Activated CD8-positive, alpha-beta T cell treated with anti-CD3 and anti-CD28 coated beads, Interleukin-2, amount 10 ng/mL, durations not matched to agents 7 days and 5 days (primary cell): Measurements from ENCODE around the gene CXorf65. TPM values are rescaled to one million over a fixed set of nuclear protein-coding genes. Genes with fewer than 3 reads are reported as not detected.

Experiments used
- ATAC-seq: fragments of 150-1000 bp; cut with Tn5 transposase; one replicate; pipeline ENCODE4 v1.10.0; 2021; ENCODE audit warnings: moderate library complexity
- CTCF ChIA-PET: fragments of 350-600 bp; sonication (Branson Sonifier 250); formaldehyde crosslinking; loops from one replicate; lab custom pipeline; 2021; ENCODE audit warnings: antibody characterized with exemption; lab: Charles Lee
- POLR2A ChIA-PET: fragments of 350-600 bp; sonication (Branson Sonifier 250); formaldehyde crosslinking; loops from one replicate; lab custom pipeline; 2021; ENCODE audit warnings: antibody characterized with exemption; lab: Charles Lee
- DNase-seq: peaks from one replicate; pipeline ENCODE4 v3.0.0-alpha.2; 2020
- H3K27ac Mint-ChIP-seq: one replicate; pipeline ENCODE4 v1.8.0; 2021; ENCODE audit warnings: mild to moderate bottlenecking, mixed read lengths
- H3K27me3 Mint-ChIP-seq: one replicate; pipeline ENCODE4 v1.8.0; 2021; ENCODE audit warnings: low read depth, mixed read lengths
- H3K36me3 Mint-ChIP-seq: one replicate; pipeline ENCODE4 v1.8.0; 2021; ENCODE audit warnings: low read depth, mixed read lengths
- H3K4me1 Mint-ChIP-seq: one replicate; pipeline ENCODE4 v1.8.0; 2021; ENCODE audit warnings: low read depth, mixed read lengths
- H3K4me3 Mint-ChIP-seq: one replicate; pipeline ENCODE4 v1.8.0; 2021; ENCODE audit warnings: mild to moderate bottlenecking, mixed read lengths
- H3K9me3 Mint-ChIP-seq: one replicate; pipeline ENCODE4 v1.8.0; 2022; ENCODE audit warnings: mixed read lengths; ENCODE audit not compliant: insufficient read depth
- total RNA-seq, 2 experiments: library from RNA; stranded (reverse); gene quantifications; one replicate each; pipeline ENCODE4 v1.2.3, GENCODE V29; 2021

The CXorf65 gene
- total RNA-seq, 2 experiments from 2014 or later: 12.7 to 17.6 TPM

GRCh38 chrX:71105628-71106027 lies 912 bp downstream of the CXorf65 start:
- H3K9me3 Mint-ChIP-seq: no peaks in the 10 kb centered on the region
- H3K4me1 Mint-ChIP-seq: peaks cover 70% of the 10 kb centered on the region
- ChIA-PET CTCF (interaction anchor here (0.9 to 8.4 kb wide), 3 partner anchors 9 to 24 kb away, joined by 3 to 90 read pairs (median 5); partner anchors contain the start of gene FOXO4), POLR2A (interaction anchor here (3.0 kb wide), 1 partner anchor 13 kb away, joined by 31 read pairs; the partner anchor contains the start of gene MED12)
- H3K27me3 Mint-ChIP-seq: no peaks in the 10 kb centered on the region
- peak overlapping the region; percentile 91 for H3K27ac Mint-ChIP-seq
- ATAC-seq (no peak), DNase-seq (no peak)
- H3K36me3 Mint-ChIP-seq: peaks cover 64% of the 10 kb centered on the region
- peak overlapping the region; percentile 94 for H3K4me3 Mint-ChIP-seq

GRCh38 chrX:71103110-71103983 lies 3.2 kb downstream of the CXorf65 start:
- peaks cover 80% of the 10 kb centered on the region for H3K4me1 Mint-ChIP-seq
- peak; percentile 44 for ATAC-seq
- peak overlapping the region; percentile 84 for H3K4me3 Mint-ChIP-seq
- no peaks in the 10 kb centered on the region for H3K27me3 Mint-ChIP-seq
- ChIA-PET POLR2A (interaction anchor here (5.2 kb wide), 2 partner anchors 9 to 16 kb away, joined by 58 to 89 read pairs; partner anchors contain the start of genes IL2RG and MED12), CTCF (interaction anchor here (1.1 to 8.4 kb wide), 3 partner anchors 8 to 26 kb away, joined by 3 to 90 read pairs (median 40); partner anchors contain the start of gene MED12)
- H3K27ac Mint-ChIP-seq: peak overlapping the region; percentile 95
- H3K36me3 Mint-ChIP-seq: peaks cover 41% of the 10 kb centered on the region
- H3K9me3 Mint-ChIP-seq: no peaks in the 10 kb centered on the region
- DNase-seq: peak; percentile 72

GRCh38 chrX:71102292-71102691 lies 4.2 kb downstream of the CXorf65 start:
- peak overlapping the region; percentile 95 for H3K27ac Mint-ChIP-seq
- H3K27me3 Mint-ChIP-seq: no peaks in the 10 kb centered on the region
- DNase-seq: no peak
- peaks cover 30% of the 10 kb centered on the region for H3K36me3 Mint-ChIP-seq
- CTCF ChIA-PET: interaction anchor here (0.9 to 8.4 kb wide), 6 partner anchors 10 to 132 kb away, joined by 3 to 90 read pairs (median 16); partner anchors contain the start of genes IL2RG and MED12
- ATAC-seq: no peak
- peaks cover 77% of the 10 kb centered on the region for H3K4me1 Mint-ChIP-seq
- POLR2A ChIA-PET: interaction anchor here (0.7 to 5.2 kb wide), 3 partner anchors 10 to 27 kb away, joined by 3 to 89 read pairs (median 58); partner anchors contain the start of genes IL2RG and MED12
- H3K9me3 Mint-ChIP-seq: no peaks in the 10 kb centered on the region
- H3K4me3 Mint-ChIP-seq: no peak overlapping the region

GRCh38 chrX:71100581-71101505 lies 5.7 kb downstream of the CXorf65 start:
- DNase-seq (peak; percentile 40), ATAC-seq (no peak)
- CTCF ChIA-PET: interaction anchor here (1.2 to 8.4 kb wide), 6 partner anchors 9 to 82 kb away, joined by 3 to 90 read pairs (median 18); partner anchors contain the start of genes IL2RG and MED12
- Mint-ChIP-seq H3K4me3 (no peak overlapping the region), H3K36me3 (peaks cover 19% of the 10 kb centered on the region), H3K9me3 (no peaks in the 10 kb centered on the region), H3K4me1 (peaks cover 69% of the 10 kb centered on the region), H3K27ac (peak overlapping the region; percentile 57), H3K27me3 (no peaks in the 10 kb centered on the region)
- POLR2A ChIA-PET: interaction anchor here (0.8 to 5.2 kb wide), 3 partner anchors 11 to 28 kb away, joined by 3 to 89 read pairs (median 58); partner anchors contain the start of genes IL2RG and MED12

DNA sequence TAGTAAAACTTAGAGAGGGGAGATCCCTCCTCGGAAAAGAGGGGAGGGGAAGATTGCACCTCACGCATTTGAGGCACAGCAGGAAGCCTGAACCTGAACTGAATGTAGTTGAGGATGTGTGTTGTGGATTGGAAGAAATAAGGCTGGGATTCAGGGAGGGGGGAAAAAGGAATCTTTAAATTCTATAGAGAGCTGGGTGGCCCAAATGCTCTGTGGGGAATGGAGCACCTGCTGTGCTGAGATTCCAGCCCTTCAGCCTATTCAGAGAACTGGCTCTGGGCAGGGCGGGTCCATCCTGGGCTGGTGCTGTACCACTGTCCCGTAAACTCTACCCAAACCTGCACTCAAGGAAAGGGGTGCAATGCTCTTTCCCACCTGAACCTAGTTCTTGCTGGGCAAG lies 6.8 kb downstream of the CXorf65 start:
- CTCF ChIA-PET: interaction anchor here (0.8 to 8.4 kb wide), 8 partner anchors 10 to 129 kb away, joined by 3 to 90 read pairs (median 6); partner anchors contain the start of genes IL2RG and MED12
- H3K36me3 Mint-ChIP-seq: peaks cover 13% of the 10 kb centered on the region
- DNase-seq (no peak), ATAC-seq (no peak)
- POLR2A ChIA-PET: interaction anchor here (0.6 to 5.2 kb wide), 5 partner anchors 8 to 30 kb away, joined by 3 to 89 read pairs (median 5); partner anchors contain the start of genes IL2RG and MED12
- H3K9me3 Mint-ChIP-seq: no peaks in the 10 kb centered on the region
- H3K27ac Mint-ChIP-seq: no peak overlapping the region
- no peak overlapping the region for H3K4me3 Mint-ChIP-seq
- H3K27me3 Mint-ChIP-seq: no peaks in the 10 kb centered on the region
- peaks cover 68% of the 10 kb centered on the region for H3K4me1 Mint-ChIP-seq

- Mint-ChIP-seq H3K9me3 (no peaks in the 10 kb centered on the region), H3K27me3 (no peaks in the 10 kb centered on the region), H3K36me3 (peaks cover 7% of the 10 kb centered on the region), H3K4me3 (no peak overlapping the region), H3K4me1 (peaks cover 64% of the 10 kb centered on the region), H3K27ac (no peak overlapping the region)
- DNase-seq (no peak), ATAC-seq (no peak)
- POLR2A ChIA-PET: interaction anchor here (0.6 to 5.2 kb wide), 5 partner anchors 9 to 31 kb away, joined by 3 to 89 read pairs (median 5); partner anchors contain the start of genes IL2RG and MED12
- CTCF ChIA-PET: interaction anchor here (0.8 to 8.4 kb wide), 7 partner anchors 13 to 129 kb away, joined by 3 to 90 read pairs (median 5); partner anchors contain the start of genes IL2RG and MED12
Observed at GRCh38 chrX:71098951-71099506, 7.5 kb downstream of the CXorf65 start.

DNA sequence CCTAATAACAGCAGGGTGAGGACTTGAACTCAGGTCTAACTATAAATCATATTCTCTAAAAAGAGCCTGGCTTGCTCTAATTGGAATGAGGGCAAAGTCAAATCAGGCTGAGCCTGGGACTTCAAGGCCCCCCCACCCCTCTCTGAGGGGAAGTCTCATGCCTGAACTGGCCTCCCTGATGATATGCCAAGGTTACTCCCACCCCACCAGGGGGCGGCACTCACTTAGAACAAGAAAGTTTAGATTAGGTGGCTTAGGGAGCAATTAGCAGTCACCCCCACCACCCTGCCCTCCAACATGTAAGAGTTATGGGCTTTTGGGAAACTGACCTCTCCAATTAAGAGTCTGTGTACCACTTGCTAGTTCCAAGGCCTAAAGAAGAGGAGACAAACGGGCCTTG lies 8.2 kb downstream of the CXorf65 start:
- DNase-seq (peak; percentile 81), ATAC-seq (peak; percentile 45)
- POLR2A ChIA-PET: interaction anchor here (1.4 to 1.5 kb wide), 2 partner anchors 13 to 20 kb away, joined by 8 to 13 read pairs; partner anchors contain the start of genes IL2RG and MED12
- Mint-ChIP-seq H3K27ac (no peak overlapping the region), H3K36me3 (peaks cover 2% of the 10 kb centered on the region), H3K27me3 (no peaks in the 10 kb centered on the region), H3K4me3 (no peak overlapping the region), H3K4me1 (peaks cover 57% of the 10 kb centered on the region), H3K9me3 (no peaks in the 10 kb centered on the region)
- CTCF ChIA-PET: interaction anchor here (1.1 to 1.5 kb wide), 2 partner anchors 24 to 31 kb away, joined by 3 to 7 read pairs; no protein-coding TSS in a partner anchor

GRCh38 chrX:71096760-71097032 lies 9.8 kb downstream of the CXorf65 start:
- Mint-ChIP-seq H3K27me3 (no peaks in the 10 kb centered on the region), H3K4me3 (peak overlapping the region; percentile 87), H3K4me1 (peaks cover 44% of the 10 kb centered on the region), H3K36me3 (peaks cover 2% of the 10 kb centered on the region), H3K27ac (no peak overlapping the region), H3K9me3 (no peaks in the 10 kb centered on the region)
- POLR2A ChIA-PET: interaction anchor here (1.2 to 1.3 kb wide), 4 partner anchors 12 to 32 kb away, joined by 3 to 17 read pairs (median 5); partner anchors contain the start of genes IL2RG and MED12
- DNase-seq (no peak), ATAC-seq (no peak)
- CTCF ChIA-PET: interaction anchor here (0.6 to 1.8 kb wide), 4 partner anchors 11 to 82 kb away, joined by 3 to 10 read pairs (median 6); partner anchors contain the start of gene MED12

DNA sequence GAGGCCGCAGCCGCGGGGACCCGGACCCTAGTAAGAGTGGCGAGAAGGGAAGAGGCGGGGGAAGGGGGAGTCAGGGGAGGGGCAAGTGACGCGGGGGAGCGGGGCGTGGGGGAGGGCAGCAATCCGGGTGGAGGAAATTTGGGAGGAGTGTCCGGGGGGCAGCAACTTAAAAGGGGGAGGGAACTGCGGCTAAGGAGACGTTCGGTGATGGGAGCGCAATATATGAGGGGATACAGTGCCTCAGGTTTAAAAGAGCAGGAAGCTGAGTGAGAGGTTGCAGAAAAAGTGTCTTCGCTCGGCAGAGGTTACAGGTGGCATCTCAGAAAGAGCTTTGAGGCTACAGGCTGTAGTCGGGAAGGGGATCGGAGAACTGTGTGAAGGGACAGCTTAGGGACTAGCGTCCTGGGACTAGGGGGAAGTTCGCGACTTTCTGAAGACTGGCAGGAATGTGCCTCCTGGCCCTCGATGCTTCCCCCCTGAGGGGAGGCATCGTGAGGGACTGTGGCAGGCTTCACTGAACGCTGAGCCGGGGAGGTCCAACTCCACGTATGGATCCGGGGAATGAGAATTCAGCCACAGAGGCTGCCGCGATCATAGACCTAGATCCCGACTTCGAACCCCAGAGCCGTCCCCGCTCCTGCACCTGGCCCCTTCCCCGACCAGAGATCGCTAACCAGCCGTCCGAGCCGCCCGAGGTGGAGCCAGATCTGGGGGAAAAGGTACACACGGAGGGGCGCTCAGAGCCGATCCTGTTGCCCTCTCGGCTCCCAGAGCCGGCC lies 10.4 kb downstream of the CXorf65 start:
- Mint-ChIP-seq H3K27ac (peak overlapping the region; percentile 86), H3K36me3 (peaks cover 2% of the 10 kb centered on the region), H3K27me3 (no peaks in the 10 kb centered on the region), H3K4me1 (peaks cover 39% of the 10 kb centered on the region), H3K9me3 (no peaks in the 10 kb centered on the region), H3K4me3 (peak overlapping the region; percentile 87)
- ATAC-seq: peak; percentile 63
- ChIA-PET CTCF (interaction anchor here (0.6 to 1.8 kb wide), 3 partner anchors 10 to 33 kb away, joined by 3 to 10 read pairs (median 4); partner anchors contain the start of genes CXorf65 and MED12), POLR2A (interaction anchor here (0.5 to 1.3 kb wide), 6 partner anchors 12 to 1176 kb away, joined by 3 to 17 read pairs (median 4); partner anchors contain the start of genes IL2RG and MED12)
- no peak for DNase-seq
